Stimulated activated naive CD8-positive, alpha-beta T cell treated with anti-CD3 and anti-CD28 coated beads, Interleukin-15, amount 100 ng/mL, for 72 hours (primary cell): ENCODE results near the gene TCAF2.
"Not testable (repeated sequence)": the region's sequence is repeated elsewhere in the genome, so short reads cannot be mapped to it uniquely, and the experiment has no call there.

Experiments
- ATAC-seq: fragments of 150-1000 bp; cut with Tn5 transposase; 2 replicates; pipeline ENCODE4 v1.10.0; 2021; ENCODE audit warnings: mild to moderate bottlenecking, moderate library complexity
- DNase-seq, 2 donors: peaks; one replicate each; pipeline ENCODE4 v3.0.0; 2021 to 2022
- H3K27ac Mint-ChIP-seq, 2 donors: one replicate each; pipeline ENCODE4 v1.8.0; 2022; ENCODE audit warnings: mild to moderate bottlenecking in 2 of 2, mixed read lengths in 2 of 2, moderate library complexity in 2 of 2
- H3K27me3 Mint-ChIP-seq: one replicate; pipeline ENCODE4 v1.8.0; 2022; ENCODE audit warnings: mixed read lengths
- H3K4me1 Mint-ChIP-seq: one replicate; pipeline ENCODE4 v1.8.0; 2022; ENCODE audit warnings: mild to moderate bottlenecking, mixed read lengths
- H3K4me3 Mint-ChIP-seq, 2 donors: one replicate each; pipeline ENCODE4 v1.8.0; 2022; ENCODE audit warnings: mild to moderate bottlenecking in 2 of 2, mixed read lengths in 2 of 2, moderate library complexity in 1 of 2
- H3K9me3 Mint-ChIP-seq, 2 donors: one replicate each; pipeline ENCODE4 v1.8.0; 2022; ENCODE audit warnings: mixed read lengths in 2 of 2

TCAF2 gene

DNA sequence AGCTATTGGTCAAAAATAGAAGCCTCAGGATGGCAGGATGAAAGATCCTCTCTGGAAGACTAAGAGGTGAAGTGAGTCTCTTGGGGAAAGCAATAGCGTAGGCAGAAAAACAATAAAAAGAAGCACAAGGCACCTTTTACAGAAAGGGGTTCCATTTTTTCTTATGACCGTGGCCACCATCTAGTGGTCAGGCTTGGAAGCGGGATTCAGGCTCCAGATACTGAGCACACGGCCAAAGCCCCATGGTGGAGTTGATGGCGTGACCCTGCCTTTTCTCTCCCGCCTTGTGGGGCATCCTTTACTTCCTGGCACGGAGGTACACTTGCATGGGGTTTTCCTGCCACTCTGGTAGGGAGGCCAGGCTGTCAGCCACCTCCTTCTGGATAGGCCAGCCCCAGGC is 18.6 kb downstream of the TCAF2 start:
- not testable (repeated sequence) for H3K9me3 Mint-ChIP-seq, H3K27ac Mint-ChIP-seq, H3K4me3 Mint-ChIP-seq, H3K27me3 Mint-ChIP-seq, DNase-seq, ATAC-seq, H3K4me1 Mint-ChIP-seq

DNA sequence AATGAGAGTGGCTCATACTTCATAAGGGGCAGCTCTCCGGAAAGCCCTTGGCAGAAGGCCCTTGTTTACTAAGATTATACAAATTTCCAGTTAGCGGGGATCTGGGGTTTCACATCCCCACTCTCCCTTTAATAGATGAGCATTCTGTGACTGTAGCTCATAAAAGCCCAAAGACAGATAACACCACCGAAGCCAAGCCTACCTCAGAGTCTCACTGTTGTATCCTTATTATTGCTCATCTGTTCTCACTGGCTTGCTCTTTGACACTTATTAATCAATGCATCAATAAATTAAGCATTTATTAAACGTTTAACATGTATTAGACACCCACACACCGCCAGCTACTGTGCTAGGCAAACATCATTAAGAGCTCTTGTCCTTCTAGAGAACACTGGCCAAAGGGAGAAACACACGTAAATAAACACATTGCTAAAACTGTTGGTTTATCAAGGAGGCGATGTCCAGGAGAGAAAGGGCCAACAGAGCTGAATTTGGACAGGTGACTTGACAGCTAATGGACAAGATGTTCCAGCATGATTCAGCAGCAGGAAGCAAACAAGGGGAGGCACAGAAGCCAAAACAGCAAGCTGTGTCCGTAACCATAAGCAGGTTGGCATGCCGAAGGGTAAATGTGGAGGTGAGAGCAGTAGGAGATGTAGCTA is 19.9 kb downstream of the TCAF2 start:
- not testable (repeated sequence) for H3K9me3 Mint-ChIP-seq, H3K4me1 Mint-ChIP-seq, DNase-seq, ATAC-seq, H3K4me3 Mint-ChIP-seq, H3K27me3 Mint-ChIP-seq, H3K27ac Mint-ChIP-seq

DNA sequence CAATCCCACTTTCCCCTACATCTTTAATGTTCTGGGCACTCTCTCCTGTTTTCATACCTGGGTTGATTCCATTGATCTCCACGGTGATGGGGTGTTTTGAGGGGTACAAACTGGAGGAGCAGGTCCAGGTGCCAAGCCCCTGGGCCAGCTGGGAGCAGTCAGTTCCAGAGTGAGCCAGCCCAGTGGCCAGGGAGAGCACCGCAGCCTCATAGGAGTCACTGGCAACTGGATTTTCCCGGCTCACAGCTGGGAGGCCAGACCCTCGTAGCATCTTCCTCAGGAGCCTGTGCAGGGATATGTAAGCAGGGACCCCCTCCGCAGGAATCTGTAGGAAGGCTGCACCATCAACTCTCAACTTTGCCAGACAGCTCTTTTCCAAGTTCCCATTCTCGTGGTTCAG is 25.8 kb downstream of the TCAF2 start:
- H3K4me1 Mint-ChIP-seq, H3K9me3 Mint-ChIP-seq, H3K27me3 Mint-ChIP-seq, ATAC-seq, H3K4me3 Mint-ChIP-seq, DNase-seq, H3K27ac Mint-ChIP-seq: not testable (repeated sequence)

DNA sequence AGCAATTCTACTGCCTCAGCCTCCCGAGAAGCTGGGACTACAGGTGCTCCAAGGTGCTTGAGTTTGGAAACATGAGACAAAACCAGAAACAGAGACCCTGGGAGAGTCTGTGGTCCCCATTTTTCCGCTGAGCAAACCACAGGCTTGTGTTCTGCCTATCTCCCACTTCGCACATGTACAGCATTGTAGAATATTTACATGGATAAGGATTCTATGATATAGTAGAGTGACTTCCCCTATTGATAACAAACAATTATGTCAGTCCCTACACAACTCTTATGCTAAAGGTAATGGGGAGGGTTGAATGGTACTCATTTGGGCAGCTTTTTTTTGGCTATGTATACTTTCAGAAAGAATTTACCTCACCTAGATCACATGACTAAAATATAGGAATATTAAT is 29.1 kb downstream of the TCAF2 start:
- not testable (repeated sequence) for H3K27ac Mint-ChIP-seq, DNase-seq, ATAC-seq, H3K4me3 Mint-ChIP-seq, H3K9me3 Mint-ChIP-seq, H3K27me3 Mint-ChIP-seq, H3K4me1 Mint-ChIP-seq

DNA sequence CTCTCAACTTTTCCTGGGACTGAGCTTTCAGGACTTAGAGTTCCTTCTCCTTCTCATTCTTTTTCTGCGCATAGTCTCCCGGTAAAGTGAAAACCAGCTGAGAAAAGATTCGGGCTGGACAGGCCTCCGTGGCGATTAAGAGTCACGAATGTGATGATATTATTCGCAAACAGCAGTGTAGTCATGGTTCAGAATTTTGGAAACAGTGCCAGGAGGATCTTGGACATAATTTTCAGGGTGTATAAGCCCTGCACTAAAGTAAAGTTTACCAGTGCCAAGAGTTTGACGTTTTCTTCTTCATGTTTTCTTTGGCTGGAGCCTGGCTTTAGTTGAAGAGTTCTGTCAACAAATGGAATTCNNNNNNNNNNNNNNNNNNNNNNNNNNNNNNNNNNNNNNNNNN is 29.7 kb downstream of the TCAF2 start:
- not testable (repeated sequence) for ATAC-seq, H3K27me3 Mint-ChIP-seq, H3K4me1 Mint-ChIP-seq, DNase-seq, H3K9me3 Mint-ChIP-seq, H3K4me3 Mint-ChIP-seq, H3K27ac Mint-ChIP-seq
